ENCODE data around the gene ZNF335. TPM values are rescaled to one million over a fixed set of nuclear protein-coding genes. Genes with fewer than 3 reads are reported as not detected.

Gene ZNF335
- total and polyA plus RNA-seq, 2 of the 13 experiments (the other 11 are each of a cell fraction or from before 2014, with no cell fraction given): 9.7 to 13.7 TPM

GRCh38 chr20:45933266-45934045 lies 38.5 kb downstream of the ZNF335 start (continued):
- TF ChIP-seq HOMEZ (CRISPR knock-in tag; IDR thresholded peaks at IDR 0.05; ENCODE audit: low read depth) (0 out of 2 replicates have a peak, but pooled peaks have one; percentile 35), ZBTB4 (CRISPR knock-in tag; IDR thresholded peaks at IDR 0.05; ENCODE audit: borderline replicate concordance) (peak; percentile 65; the same call in 1 of the 2 replicates), NRL (CRISPR knock-in tag; IDR thresholded peaks at IDR 0.05; ENCODE audit: borderline replicate concordance) (0 out of 2 replicates have a peak, but pooled peaks have one; percentile 47), ZNF879 (CRISPR knock-in tag; IDR thresholded peaks at IDR 0.05) (no peak; the same call in 1 of the 2 replicates), FOXA3 (CRISPR knock-in tag; IDR thresholded peaks at IDR 0.05) (peak; percentile 59), ZNF746 (CRISPR knock-in tag; IDR thresholded peaks at IDR 0.05) (0 out of 2 replicates have a peak, but pooled peaks have one; percentile 38), HOXD1 (CRISPR knock-in tag; IDR thresholded peaks at IDR 0.05) (no peak; the same call in 1 of the 2 replicates), IRF1 (CRISPR knock-in tag; IDR thresholded peaks at IDR 0.05; ENCODE audit: low read depth) (no peak), EHMT2 (IDR thresholded peaks at IDR 0.05; ENCODE audit: borderline replicate concordance, low read depth, low read length) (no peak), ZNF549 (CRISPR knock-in tag; IDR thresholded peaks at IDR 0.05) (no peak), TBP (CRISPR knock-in tag; IDR thresholded peaks at IDR 0.05) (no peak), SP1 (IDR thresholded peaks at IDR 0.05) (no peak), SP1 (CRISPR knock-in tag; IDR thresholded peaks at IDR 0.05) (peak; percentile 14), NFIC (IDR thresholded peaks at IDR 0.05; ENCODE audit: low read length) (0 out of 2 replicates have a peak, but pooled peaks have one; percentile 77), THRA (CRISPR knock-in tag; IDR thresholded peaks at IDR 0.05; ENCODE audit: borderline replicate concordance) (0 out of 2 replicates have a peak, but pooled peaks have one; percentile 37), MBD4 (IDR thresholded peaks at IDR 0.05; ENCODE audit: borderline replicate concordance, low read length) (no peak), RFXAP (CRISPR knock-in tag; IDR thresholded peaks at IDR 0.05; ENCODE audit: borderline replicate concordance) (0 out of 2 replicates have a peak, but pooled peaks have one; percentile 23), ATM (IDR thresholded peaks at IDR 0.05; ENCODE audit: borderline replicate concordance) (no peak), TCF7 (IDR thresholded peaks at IDR 0.05; ENCODE audit: low read depth) (no peak), CREBL2 (CRISPR knock-in tag; IDR thresholded peaks at IDR 0.05; ENCODE audit: borderline replicate concordance) (no peak), TGIF2 (CRISPR knock-in tag; IDR thresholded peaks at IDR 0.05) (peak; percentile 81; the same call in 1 of the 2 replicates), ZNF556 (CRISPR knock-in tag; IDR thresholded peaks at IDR 0.05; ENCODE audit: borderline replicate concordance) (no peak; the same call in 1 of the 2 replicates), ZBTB38 (CRISPR knock-in tag; IDR thresholded peaks at IDR 0.05) (peak; percentile 30; the same call in 1 of the 2 replicates), SIX4 (CRISPR knock-in tag; IDR thresholded peaks at IDR 0.05) (peak; percentile 66)

Measured in HepG2 (cell line).